Measurements from ENCODE around the gene NKAIN4. TPM values are rescaled to one million over a fixed set of nuclear protein-coding genes. Genes with fewer than 3 reads are reported as not detected.

NKAIN4 gene
- total RNA-seq, 1 donor from 2014 or later, result not detected

DNA sequence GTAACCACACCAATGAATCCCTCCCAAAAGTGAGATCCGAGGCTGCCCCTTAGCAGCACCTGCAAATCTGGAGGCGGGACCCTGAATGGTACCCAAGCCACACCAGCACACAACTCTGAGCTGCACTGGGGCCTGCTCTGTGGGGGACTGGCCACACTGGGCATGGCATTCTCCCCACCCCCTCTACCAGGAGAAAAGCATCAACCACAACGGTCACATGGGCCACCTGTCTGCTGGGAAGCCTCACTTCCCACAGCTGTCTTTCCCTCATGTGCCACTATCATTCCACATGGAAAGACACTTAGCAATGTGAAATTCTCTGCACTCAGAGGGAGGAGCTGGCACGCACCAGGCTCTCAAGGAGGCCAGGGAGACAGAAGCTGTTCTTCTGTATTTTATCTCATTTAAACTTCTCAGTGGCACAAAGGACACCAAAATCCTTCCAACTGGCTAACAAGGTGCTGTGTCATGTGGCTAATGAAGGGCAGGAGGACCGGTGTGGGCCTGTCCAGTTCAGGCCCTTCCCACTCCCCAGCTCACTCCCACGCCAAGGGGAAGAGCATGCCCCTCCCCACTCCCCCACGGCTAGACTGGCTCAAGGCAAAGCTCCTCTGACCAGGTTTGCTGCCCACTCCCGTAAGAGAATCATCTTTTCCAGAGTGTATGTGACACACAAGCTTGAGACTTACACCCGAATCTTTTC is 57.3 kb downstream of the NKAIN4 start:
- no peak for DNase-seq (ENCODE audit: low read depth in 2 of 2)

GRCh38 chr20:63194797-63195173 is 59.5 kb downstream of the NKAIN4 start:
- no peak for DNase-seq (ENCODE audit: low read depth in 2 of 2)

DNA sequence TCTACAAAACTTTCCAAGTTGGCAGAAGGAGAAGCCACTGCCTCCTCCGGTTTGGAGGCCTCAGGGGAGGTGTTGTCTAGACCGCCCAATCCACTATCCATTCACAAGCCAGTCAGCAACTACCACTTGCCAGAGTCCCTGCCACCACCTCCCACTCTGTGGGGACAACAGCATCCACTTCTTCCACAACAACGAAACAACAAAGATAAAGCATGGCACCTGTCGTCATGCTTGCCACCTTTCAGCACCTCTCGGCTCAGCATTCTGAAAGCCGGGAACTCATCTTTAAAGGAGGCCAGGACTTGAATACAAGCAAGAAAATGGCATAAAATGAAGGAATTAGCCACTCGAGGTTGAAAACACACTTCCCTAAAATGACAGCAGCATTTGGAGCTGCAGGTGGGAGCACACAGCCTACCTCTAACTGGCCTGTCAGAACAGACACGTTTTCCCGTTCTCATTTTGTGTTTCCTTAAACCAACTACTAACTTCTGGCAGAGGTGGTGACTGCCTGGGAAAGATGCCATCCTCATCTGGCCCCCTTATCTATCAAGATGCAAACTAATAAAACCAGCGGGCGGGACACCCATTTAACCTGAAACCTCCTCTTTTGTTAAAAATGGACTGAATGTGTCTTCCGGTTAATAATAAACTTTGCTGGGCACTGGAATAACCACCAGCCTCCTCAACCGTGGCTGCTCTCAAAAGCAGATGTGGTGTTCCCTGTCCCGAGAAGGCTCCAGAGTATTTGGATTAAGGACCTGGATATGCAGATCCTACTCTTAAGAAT is 60.1 kb downstream of the NKAIN4 start:
- no peak for DNase-seq (ENCODE audit: low read depth in 2 of 2)

- no peak for DNase-seq (ENCODE audit: low read depth in 2 of 2)
These were observed 61.5 kb downstream of the NKAIN4 start for GRCh38 chr20:63192721-63193120.

GRCh38 chr20:63191400-63191799 is 62.9 kb downstream of the NKAIN4 start:
- peak; percentile 47 to 68 for DNase-seq (ENCODE audit: low read depth in 2 of 2)

DNA sequence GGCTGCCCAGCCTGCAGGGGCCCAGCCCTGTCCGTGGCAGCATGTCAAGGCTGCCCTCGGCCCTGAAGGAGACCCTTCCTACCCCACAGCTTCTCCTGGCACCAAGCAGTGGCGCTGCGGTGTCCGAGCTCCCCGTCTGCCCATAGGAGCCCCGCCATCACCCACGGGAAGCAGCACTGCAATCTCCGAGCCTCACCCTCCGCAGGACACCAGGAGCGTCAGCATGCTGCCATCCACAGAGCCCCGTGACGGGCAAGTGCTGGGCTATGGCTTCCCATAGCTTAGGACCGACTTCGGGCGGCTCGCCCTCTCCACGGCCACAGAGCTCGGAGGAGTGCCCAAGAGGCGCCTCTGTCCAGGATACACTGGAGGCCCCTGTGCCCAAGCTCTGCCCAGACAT is 63.4 kb downstream of the NKAIN4 start:
- no peak for DNase-seq (ENCODE audit: low read depth in 2 of 2)

Other genes with a start within 250 kb of the NKAIN4 start
- gene BHLHE23, start 247.5 kb downstream of the NKAIN4 start, total RNA-seq, result not detected in 2 replicates
- 12.4 and 16.1 TPM in 2 replicates for gene YTHDF1, start 38.3 kb downstream of the NKAIN4 start, total RNA-seq
- gene BIRC7, start 18.6 kb downstream of the NKAIN4 start, total RNA-seq, result not detected in 2 replicates
- 29.2 and 43.1 TPM in 2 replicates for gene ARFGAP1, start 18.4 kb upstream of the NKAIN4 start, total RNA-seq
- under 0.01 and 0.20 TPM in 2 replicates for gene COL20A1, start 38.7 kb upstream of the NKAIN4 start, total RNA-seq
- 0.20 TPM in 1 of 2 replicates, not detected in the other for gene CHRNA4, start 106.9 kb upstream of the NKAIN4 start, total RNA-seq
- gene KCNQ2, start 218.2 kb upstream of the NKAIN4 start, total RNA-seq, result not detected in 2 replicates
- gene EEF1A2, start 244.6 kb upstream of the NKAIN4 start, total RNA-seq, result 5.2 and 14.8 TPM in 2 replicates